H1 (cell line): ENCODE results near the gene IFT20. TPM values are rescaled to one million over a fixed set of nuclear protein-coding genes. Genes with fewer than 3 reads are reported as not detected.

Experiments used
- CTCF ChIA-PET: fragments of 300-600 bp; sonication (Branson Sonifier 250); formaldehyde crosslinking; loops from one replicate; lab custom pipeline; 2021; ENCODE audit not compliant: partially characterized antibody; lab: Charles Lee
- POLR2A ChIA-PET: fragments of 300-600 bp; sonication (Branson Sonifier 250); formaldehyde crosslinking; loops from one replicate; lab custom pipeline; 2021; ENCODE audit warnings: inconsistent platforms; ENCODE audit not compliant: partially characterized antibody; lab: Charles Lee
- DNase-seq, 2 experiments: peaks; one replicate each; pipeline versions ENCODE4 v3.0.0 to v3.0.0-alpha.2; 2010 to 2022; ENCODE audit warnings: low spot score in 2 of 2, low read depth in 1 of 2, mixed read lengths in 1 of 2
- FAIRE-seq: peaks from 2 replicates; lab custom pipeline; 2011; peaks lifted over from hg19 to GRCh38; lab: Jason Lieb, UNC
- H2AFZ ChIP-seq: 2 replicates; pipeline ENCODE4 v1.8.1; 2012; ENCODE audit warnings: low read length, inconsistent platforms
- H2AK5ac ChIP-seq: 2 replicates; pipeline ENCODE4 v1.6.1; 2013; ENCODE audit warnings: low read depth, low read length
- H2BK120ac ChIP-seq: replicated peaks from 2 replicates; pipeline ENCODE3; 2013; ENCODE audit warnings: low read depth, low read length, inconsistent platforms
- H2BK12ac ChIP-seq: 2 replicates; pipeline ENCODE4 v1.6.1; 2013; ENCODE audit warnings: low read depth, low read length
- H2BK15ac ChIP-seq: 2 replicates; pipeline ENCODE4 v1.6.1; 2013; ENCODE audit warnings: low read length
- H2BK20ac ChIP-seq: 2 replicates; pipeline ENCODE4 v1.6.1; 2013; ENCODE audit warnings: low read length
- H2BK5ac ChIP-seq: 2 replicates; pipeline ENCODE4 v1.6.1; 2013; ENCODE audit warnings: low read depth, low read length
- H3K14ac ChIP-seq: 2 replicates; pipeline ENCODE4 v1.6.1; 2013; ENCODE audit warnings: inconsistent platforms; ENCODE audit not compliant: insufficient read length
- H3K18ac ChIP-seq: 2 replicates; pipeline ENCODE4 v1.6.1; 2013; ENCODE audit warnings: low read length; ENCODE audit errors: extremely low read depth
- H3K23ac ChIP-seq: 2 replicates; pipeline ENCODE4 v1.6.1; 2013; ENCODE audit warnings: inconsistent platforms; ENCODE audit not compliant: insufficient read length
- H3K23me2 ChIP-seq: 2 replicates; pipeline ENCODE4 v1.6.1; 2013; ENCODE audit warnings: low read depth, low read length
- H3K27ac ChIP-seq: 2 replicates; pipeline ENCODE4 v1.6.1; 2011; ENCODE audit warnings: low read depth, low read length, inconsistent platforms
- H3K27me3 ChIP-seq, 4 experiments: replicated peaks in 1 of 4; 1 replicate in 1 of 4; 2 replicates in 3 of 4; pipeline versions ENCODE4 v1.6.1 to v1.8.1; 2011 to 2013; ENCODE audit warnings: low read length in 3 of 4, mild to moderate bottlenecking in 3 of 4, inconsistent platforms in 2 of 4, mixed read lengths in 2 of 4, moderate library complexity in 1 of 4; ENCODE audit not compliant: control insufficient read depth in 3 of 4, insufficient read depth in 3 of 4; ENCODE audit errors: extremely low read depth in 1 of 4
- H3K36me3 ChIP-seq, 4 experiments: 2 replicates each; pipeline versions ENCODE4 v1.6.1 to v1.8.1; 2011 to 2013; ENCODE audit warnings: mild to moderate bottlenecking in 4 of 4, low read length in 3 of 4, moderate library complexity in 2 of 4, control low read depth in 1 of 4, inconsistent platforms in 1 of 4; ENCODE audit not compliant: insufficient read depth in 4 of 4, control insufficient read depth in 2 of 4
- H3K4ac ChIP-seq: replicated peaks from 2 replicates; pipeline ENCODE3; 2013; ENCODE audit warnings: low read length, low read depth, mixed read lengths, inconsistent platforms; ENCODE audit not compliant: insufficient read length
- H3K4me1 ChIP-seq, 4 experiments: replicated peaks in 1 of 4; 1 replicate in 1 of 4; 2 replicates in 3 of 4; pipeline versions ENCODE4 v1.6.1 to v1.8.1; 2011 to 2013; ENCODE audit warnings: low read length in 3 of 4, inconsistent platforms in 2 of 4, mixed read lengths in 1 of 4; ENCODE audit not compliant: insufficient read depth in 4 of 4, control insufficient read depth in 3 of 4
- H3K4me2 ChIP-seq, 2 experiments: 2 replicates each; pipeline versions ENCODE4 v1.6.1 to v1.8.1; 2011 to 2013; ENCODE audit warnings: low read depth in 2 of 2, low read length in 2 of 2, control low read depth in 1 of 2, inconsistent platforms in 1 of 2, mild to moderate bottlenecking in 1 of 2; ENCODE audit not compliant: insufficient read depth in 1 of 2
- H3K4me3 ChIP-seq, 4 experiments: fragments of 200-600, 300-600 bp in 1 of 4; sonication (generic), shearing (Covaris generic), sonication (Bioruptor Twin) in 1 of 4; 2 replicates each; pipeline versions ENCODE4 v1.5.1 to v1.8.1; 2011 to 2016; ENCODE audit warnings: low read length in 4 of 4, low read depth in 3 of 4, control low read depth in 2 of 4, inconsistent platforms in 2 of 4, mild to moderate bottlenecking in 2 of 4, mixed read lengths in 1 of 4, moderate library complexity in 1 of 4; ENCODE audit not compliant: insufficient read depth in 2 of 4; ENCODE audit errors: extremely low read depth in 1 of 4
- H3K56ac ChIP-seq: replicated peaks from 2 replicates; pipeline ENCODE3; 2013; ENCODE audit warnings: low read depth, mild to moderate bottlenecking, mixed read lengths, low read length, inconsistent platforms; ENCODE audit not compliant: insufficient read length
- H3K79me1 ChIP-seq: 2 replicates; pipeline ENCODE4 v1.6.1; 2013; ENCODE audit warnings: low read depth, low read length, control low read depth
- H3K79me2 ChIP-seq, 2 experiments: 2 replicates each; pipeline versions ENCODE4 v1.6.1 to v1.8.1; 2012 to 2013; ENCODE audit warnings: low read length in 2 of 2, mild to moderate bottlenecking in 2 of 2, inconsistent platforms in 1 of 2; ENCODE audit not compliant: insufficient read depth in 2 of 2, control insufficient read depth in 1 of 2
- H3K9ac ChIP-seq, 4 experiments: replicated peaks in 1 of 4; 1 replicate in 1 of 4; 2 replicates in 3 of 4; pipeline versions ENCODE4 v1.6.1 to v1.8.1; 2011 to 2013; ENCODE audit warnings: low read depth in 3 of 4, low read length in 3 of 4, control low read depth in 2 of 4, mild to moderate bottlenecking in 2 of 4, moderate library complexity in 2 of 4, inconsistent platforms in 1 of 4; ENCODE audit errors: extremely low read depth in 1 of 4
- H3K9me3 ChIP-seq, 2 experiments: 2 replicates each; pipeline versions ENCODE4 v1.6.1 to v1.8.1; 2012 to 2013; ENCODE audit warnings: mild to moderate bottlenecking in 2 of 2, moderate library complexity in 2 of 2, control low read depth in 1 of 2, inconsistent platforms in 1 of 2, low read depth in 1 of 2, low read length in 1 of 2, mixed read lengths in 1 of 2; ENCODE audit not compliant: insufficient read depth in 2 of 2
- H4K20me1 ChIP-seq, 2 experiments: replicated peaks in 1 of 2; 2 replicates each; pipeline versions ENCODE3 to v1.8.1; 2011 to 2013; ENCODE audit warnings: inconsistent platforms in 2 of 2, low read length in 2 of 2, mild to moderate bottlenecking in 1 of 2; ENCODE audit not compliant: insufficient read depth in 2 of 2, control insufficient read depth in 1 of 2
- H4K5ac ChIP-seq: 2 replicates; pipeline ENCODE4 v1.6.1; 2013; ENCODE audit warnings: low read length, low read depth, mixed read lengths, inconsistent platforms; ENCODE audit not compliant: insufficient read length
- H4K8ac ChIP-seq: 2 replicates; pipeline ENCODE4 v1.8.0; 2013; ENCODE audit warnings: mild to moderate bottlenecking, moderate library complexity, low read length, inconsistent platforms; ENCODE audit not compliant: insufficient read depth; ENCODE audit errors: extremely low read depth
- H4K91ac ChIP-seq: replicated peaks from 2 replicates; pipeline ENCODE3; 2013; ENCODE audit warnings: low read length, mixed read lengths, inconsistent platforms; ENCODE audit not compliant: insufficient read length
- JUN ChIP-seq: IDR thresholded peaks from 2 replicates; pipeline ENCODE4 v1.6.1; 2011; ENCODE audit warnings: low read depth, mild to moderate bottlenecking, improper control_type of control experiment, low read length
- TEAD4 ChIP-seq: IDR thresholded peaks from 2 replicates; pipeline ENCODE4 v1.6.1; 2012; ENCODE audit warnings: low read depth, low read length, inconsistent platforms, mixed read lengths
- WGBS, 2 experiments: shearing (Covaris generic) in 1 of 2; methylation state at CpG; one replicate each; pipeline versions ENCODE4 v1.1.6 to v1.1.7; 2013 to 2015; ENCODE audit warnings: low lambda C conversion rate in 2 of 2, mixed read lengths in 2 of 2, inconsistent platforms in 1 of 2, low coverage in 1 of 2, missing lambda C conversion rate in 1 of 2; ENCODE audit not compliant: insufficient replicate concordance in 2 of 2, insufficient coverage in 1 of 2, insufficient read length in 1 of 2; ENCODE audit errors: extremely low coverage in 1 of 2, missing lambda C conversion rate in 1 of 2; 5-methylcytosine and 5-hydroxymethylcytosine counted together
- polyA plus RNA-seq, 7 experiments: library from polyadenylated mRNA; depleted of rRNA in 3 of 7; stranded (reverse) in 5 of 7; unstranded in 2 of 7; fragments of >200 nt in 5 of 7; fragments of 200-250 nt in 2 of 7; gene quantifications; 1 replicate in 5 of 7; 2 replicates in 1 of 7; 4 replicates in 1 of 7; pipeline versions ENCODE4 v1.2.1 to v1.2.3, GENCODE V29; 2011 to 2013; ENCODE audit warnings: missing spikeins in 2 of 7, mixed read lengths in 2 of 7
- total RNA-seq: library from RNA; stranded (reverse); fragmentation: NEBNext Ultra II Directional; extraction: Animal tissue kit (Norgen Biotek cat#: 25700); gene quantifications from 2 replicates; pipeline ENCODE4 v1.2.1, GENCODE V29; 2021

The IFT20 gene
- total and polyA plus RNA-seq, 2 of the 8 experiments (the other 6 are each of a cell fraction or from before 2014, with no cell fraction given): 9.0 to 21.0 TPM

- CTCF ChIA-PET: interaction anchor here (0.9 to 4.6 kb wide), 11 partner anchors 12 to 485 kb away, joined by 3 to 20 read pairs (median 4); partner anchors contain the start of genes POLDIP2, SLC13A2 and SLC46A1
- POLR2A ChIA-PET: interaction anchor here (0.8 to 12.7 kb wide), 5 partner anchors 11 to 44 kb away, joined by 3 to 103 read pairs (median 6); partner anchors contain the start of genes IFT20, POLDIP2 and TNFAIP1
- WGBS, 2 experiments: 91% methylated on average over 10 of the region's 10 CpGs; no CpG with 5 or more reads in 1 of the 2 experiments
- H3K9me3 ChIP-seq: no peaks in the 10 kb centered on the region
- no peak overlapping the region for H3K14ac ChIP-seq
- H3K23me2 ChIP-seq: peaks cover 16% of the 10 kb centered on the region; the same call in 1 of the 2 replicates
- no peak overlapping the region for H3K56ac ChIP-seq
- H3K23ac ChIP-seq: no peak overlapping the region
- H3K9ac ChIP-seq: no peak overlapping the region
- H4K91ac ChIP-seq: no peak overlapping the region
- peak overlapping the region; percentile 59; the same call in 1 of the 2 replicates for H2AK5ac ChIP-seq
- no peak for FAIRE-seq
- H3K18ac ChIP-seq: no peak overlapping the region
- H3K27ac ChIP-seq: no peak overlapping the region
- peaks cover 9 to 19% (median 19%) of the 10 kb centered on the region in 4 experiments for H3K27me3 ChIP-seq
- H3K36me3 ChIP-seq: no peaks in the 10 kb centered on the region
- H4K5ac ChIP-seq: no peak overlapping the region
- H2BK15ac ChIP-seq: no peak overlapping the region
- H3K4ac ChIP-seq: no peak overlapping the region
- H3K79me1 ChIP-seq: no peaks in the 10 kb centered on the region; the same call in 1 of the 2 replicates
- H2BK20ac ChIP-seq: no peak overlapping the region
- H2BK5ac ChIP-seq: 0 out of 2 replicates have a peak overlapping the region, but pooled peaks have one; percentile 1
- no peak overlapping the region for H3K4me2 ChIP-seq
- TF ChIP-seq JUN: no peak
- no peak for TF ChIP-seq TEAD4
- H2BK120ac ChIP-seq: no peak overlapping the region
- DNase-seq: no peak
- H2AFZ ChIP-seq: no peak overlapping the region
- H2BK12ac ChIP-seq: peak overlapping the region; percentile 50; the same call in 1 of the 2 replicates
- H3K4me1 ChIP-seq: peaks cover 3 to 16% (median 9%) of the 10 kb centered on the region in 4 experiments; a peak in 6 of 7 replicates
- no peaks in the 10 kb centered on the region for H3K79me2 ChIP-seq
- H3K4me3 ChIP-seq: no peak overlapping the region
- H4K20me1 ChIP-seq: peaks cover 2 to 12% of the 10 kb centered on the region in 2 experiments
- no peak overlapping the region for H4K8ac ChIP-seq
These were observed 34.4 kb upstream of the IFT20 start for GRCh38 chr17:28369684-28370034.
